A549 treated with RU486 at 1 μM for 4 hours (cell line): ENCODE results near the gene OR2AG1. TPM values are rescaled to one million over a fixed set of nuclear protein-coding genes. Genes with fewer than 3 reads are reported as not detected.

Source experiments
- total RNA-seq: library from RNA; stranded (reverse); fragments of 200-300 nt; extraction: Qiagen RNA extraction; gene quantifications from 5 replicates; pipeline ENCODE4 v1.2.3, GENCODE V29; 2022; ENCODE audit warnings: low read depth

Gene OR2AG1, protein sequence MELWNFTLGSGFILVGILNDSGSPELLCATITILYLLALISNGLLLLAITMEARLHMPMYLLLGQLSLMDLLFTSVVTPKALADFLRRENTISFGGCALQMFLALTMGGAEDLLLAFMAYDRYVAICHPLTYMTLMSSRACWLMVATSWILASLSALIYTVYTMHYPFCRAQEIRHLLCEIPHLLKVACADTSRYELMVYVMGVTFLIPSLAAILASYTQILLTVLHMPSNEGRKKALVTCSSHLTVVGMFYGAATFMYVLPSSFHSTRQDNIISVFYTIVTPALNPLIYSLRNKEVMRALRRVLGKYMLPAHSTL
- not detected in 5 replicates for total RNA-seq

DNA sequence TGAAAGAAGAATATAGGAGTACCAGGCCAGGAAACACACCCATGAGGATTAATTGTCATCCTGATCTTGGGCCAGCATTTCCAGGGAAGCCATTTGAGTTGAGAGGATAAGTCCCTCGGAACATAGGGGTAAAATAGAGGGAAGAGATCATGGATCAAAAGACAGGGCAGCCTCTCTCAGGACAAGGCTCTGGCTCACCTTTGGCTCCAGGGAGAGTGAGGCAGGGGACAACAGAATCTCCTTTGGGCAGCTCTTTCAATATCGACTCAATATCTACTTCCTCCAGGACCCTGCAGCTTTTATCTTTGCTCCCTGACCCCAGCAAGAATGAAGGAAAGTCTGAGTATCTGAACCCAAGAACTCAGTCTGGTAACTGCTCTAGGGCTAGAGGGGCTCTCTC lies at the start of gene OR2AG1:
Gene OR2AG1 (plus strand): TSS at position 301 of the 400 bp plus-strand sequence. CDS start 2,018 bp downstream, outside the sequence.

GRCh38 chr11:6771926-6772893 lies 10.6 kb upstream of the OR2AG1 start, which contains the start of gene OR2AG2:
Gene OR2AG2, minus strand, starts transcription at chr11:6771976. Its CDS starts 3,019 bp downstream, at chr11:6768957.

DNA sequence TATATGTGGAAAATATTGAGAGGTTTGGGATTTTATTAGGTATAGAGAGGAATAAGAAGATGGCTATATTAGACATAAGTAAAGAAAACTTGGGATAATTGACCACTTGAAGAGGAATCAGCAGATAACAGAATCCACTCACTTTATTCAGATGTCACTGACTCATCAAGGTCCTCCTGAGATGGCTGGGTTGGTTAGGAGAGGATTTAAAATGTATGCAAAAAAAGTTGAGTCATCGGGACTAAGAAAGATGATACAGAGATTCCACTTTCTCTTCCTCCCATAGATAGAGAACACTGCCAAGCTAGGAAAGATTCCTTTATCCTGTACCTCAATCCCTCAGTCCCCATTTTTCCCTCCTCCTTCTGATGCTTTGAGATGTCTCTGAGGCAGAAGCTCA lies 16.6 kb downstream of the OR2AG1 start, which contains the start of gene OR6A2:
Gene OR6A2 (minus strand): TSS at position 288 of the 400 bp plus-strand sequence. CDS start 3,981 bp downstream, outside the sequence.

Other genes starting within 250 kb of the OR2AG1 start
- gene RRP8, start 179.4 kb upstream of the OR2AG1 start, total RNA-seq = 23.3 to 40.5 TPM (median 29.7 TPM) in 5 replicates
- gene ILK, start 179.2 kb upstream of the OR2AG1 start, total RNA-seq = 107 to 127 TPM (median 118 TPM) in 5 replicates
- gene TAF10, start 170.8 kb upstream of the OR2AG1 start, total RNA-seq = 178 to 317 TPM (median 217 TPM) in 5 replicates
- gene TPP1, start 163.6 kb upstream of the OR2AG1 start, total RNA-seq = 38.3 to 47.3 TPM (median 43.0 TPM) in 5 replicates
- 0.07 to 0.12 TPM (median 0.09 TPM) in 5 replicates for gene DCHS1, start 127.2 kb upstream of the OR2AG1 start, total RNA-seq
- gene MRPL17, start 99.7 kb upstream of the OR2AG1 start, total RNA-seq = 84.4 to 132 TPM (median 104 TPM) in 5 replicates
- not detected in 5 replicates for gene OR2AG2, start 11.0 kb upstream of the OR2AG1 start, total RNA-seq
- not detected in 5 replicates for gene OR6A2, start 16.7 kb downstream of the OR2AG1 start, total RNA-seq
- not detected in 5 replicates for gene OR10A5, start 62.7 kb downstream of the OR2AG1 start, total RNA-seq
- not detected in 5 replicates for gene OR10A2, start 80.0 kb downstream of the OR2AG1 start, total RNA-seq
- gene OR10A4, start 93.6 kb downstream of the OR2AG1 start, total RNA-seq = not detected in 5 replicates
- gene OR2D2, start 109.5 kb downstream of the OR2AG1 start, total RNA-seq = not detected in 5 replicates
- not detected in 5 replicates for gene OR2D3, start 138.0 kb downstream of the OR2AG1 start, total RNA-seq
- 1.1 to 1.5 TPM (median 1.2 TPM) in 5 replicates for gene ZNF215, start 143.4 kb downstream of the OR2AG1 start, total RNA-seq
- gene ZNF214, start 237.3 kb downstream of the OR2AG1 start, total RNA-seq = 0.76 to 1.7 TPM (median 1.2 TPM) in 5 replicates
- not detected in 5 replicates for gene NLRP14, start 237.5 kb downstream of the OR2AG1 start, total RNA-seq